Lower leg skin (tissue), 3 donors: ENCODE data around the gene ADARB2.

Experiments
- CTCF ChIP-seq, 3 donors: fragments of 450-650 bp; IDR thresholded peaks; one replicate each; pipeline ENCODE4 v1.5.1; 2016; ENCODE audit warnings: antibody characterized with exemption in 3 of 3, mild to moderate bottlenecking in 3 of 3, moderate library complexity in 2 of 3
- POLR2A ChIP-seq, 2 donors: fragments of 450-650 bp; IDR thresholded peaks; one replicate each; pipeline ENCODE4 v1.6.1; 2016 to 2017; ENCODE audit warnings: antibody characterized with exemption in 2 of 2, mild to moderate bottlenecking in 1 of 2, moderate library complexity in 1 of 2

GRCh38 chr10:1171586-1171985 lies 565.7 kb downstream of the ADARB2 start:
- TF ChIP-seq CTCF (IDR thresholded peaks at IDR 0.05) = no peak
- no peak for TF ChIP-seq POLR2A (IDR thresholded peaks at IDR 0.05)
